ENCODE data around the gene PAPSS2.

DNA sequence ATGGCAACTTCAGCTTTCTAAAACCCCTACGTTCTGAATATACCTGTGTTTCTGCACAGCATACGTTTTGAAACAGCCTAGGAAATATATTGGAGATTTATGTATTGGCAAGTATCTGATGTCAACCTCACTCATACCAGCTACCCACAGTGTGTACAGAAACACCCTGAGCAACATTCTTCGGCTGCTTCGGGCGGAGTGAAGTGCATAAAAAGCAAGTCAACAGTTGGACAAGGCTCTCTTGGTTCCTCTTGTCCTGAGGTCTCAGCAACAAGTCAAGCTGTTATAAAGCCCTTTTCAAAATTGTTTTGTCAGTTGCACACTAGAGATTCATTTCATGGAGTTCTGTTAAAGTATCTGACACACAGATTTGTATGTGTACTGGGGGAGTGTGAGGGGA lies 40.0 kb upstream of the PAPSS2 start:
- TF ChIP-seq CTCF (conservative IDR thresholded peaks at IDR 0.05; ENCODE audit: low read depth in 2 of 2), result no peak
- TF ChIP-seq STAT1 (IDR thresholded peaks at IDR 0.05; ENCODE audit: unreplicated experiment), result no peak
- TF ChIP-seq NANOG (IDR thresholded peaks at IDR 0.05; ENCODE audit: borderline replicate concordance), result no peak
- TF ChIP-seq, protein P1, sequence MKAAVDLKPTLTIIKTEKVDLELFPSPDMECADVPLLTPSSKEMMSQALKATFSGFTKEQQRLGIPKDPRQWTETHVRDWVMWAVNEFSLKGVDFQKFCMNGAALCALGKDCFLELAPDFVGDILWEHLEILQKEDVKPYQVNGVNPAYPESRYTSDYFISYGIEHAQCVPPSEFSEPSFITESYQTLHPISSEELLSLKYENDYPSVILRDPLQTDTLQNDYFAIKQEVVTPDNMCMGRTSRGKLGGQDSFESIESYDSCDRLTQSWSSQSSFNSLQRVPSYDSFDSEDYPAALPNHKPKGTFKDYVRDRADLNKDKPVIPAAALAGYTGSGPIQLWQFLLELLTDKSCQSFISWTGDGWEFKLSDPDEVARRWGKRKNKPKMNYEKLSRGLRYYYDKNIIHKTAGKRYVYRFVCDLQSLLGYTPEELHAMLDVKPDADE (IDR thresholded peaks at IDR 0.05), result no peak
- TF ChIP-seq EZH2 (IDR thresholded peaks at IDR 0.05; ENCODE audit: low read depth, unreplicated experiment), result no peak
- no peak for TF ChIP-seq POLR2AphosphoS5 (IDR thresholded peaks at IDR 0.05; ENCODE audit: low read depth)

Measured in GM23338 (cell line).